ENCODE data around the gene PDCL3.

Gene PDCL3

DNA sequence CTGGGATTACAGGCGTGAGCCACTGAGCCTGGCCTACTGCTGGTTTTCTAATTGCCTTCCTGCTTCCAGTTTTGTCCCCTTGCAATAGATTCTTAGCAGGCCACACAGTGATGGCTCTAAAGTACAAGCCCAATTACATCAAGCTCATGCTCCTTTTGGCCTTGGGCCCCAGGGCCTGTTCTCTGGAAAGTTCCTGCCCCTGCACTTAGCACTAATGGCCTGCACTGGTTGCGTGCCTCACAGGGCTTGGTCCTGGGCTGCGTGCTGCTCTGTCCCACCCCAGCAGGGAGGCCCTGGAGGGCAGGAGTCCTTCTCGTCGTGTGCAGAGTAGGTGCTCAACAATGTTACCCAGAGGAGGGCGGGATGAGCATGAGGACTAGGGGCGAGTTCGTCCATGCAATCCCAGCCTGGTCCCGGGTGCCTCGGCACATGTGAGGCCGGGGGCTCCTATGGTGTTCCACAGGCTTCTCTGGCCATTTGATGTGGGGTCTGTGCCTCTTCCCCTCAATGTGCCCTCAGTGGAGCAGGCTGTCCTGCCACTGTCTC, 51.7 kb downstream of the PDCL3 start:
- DNase-seq = no peak

DNA sequence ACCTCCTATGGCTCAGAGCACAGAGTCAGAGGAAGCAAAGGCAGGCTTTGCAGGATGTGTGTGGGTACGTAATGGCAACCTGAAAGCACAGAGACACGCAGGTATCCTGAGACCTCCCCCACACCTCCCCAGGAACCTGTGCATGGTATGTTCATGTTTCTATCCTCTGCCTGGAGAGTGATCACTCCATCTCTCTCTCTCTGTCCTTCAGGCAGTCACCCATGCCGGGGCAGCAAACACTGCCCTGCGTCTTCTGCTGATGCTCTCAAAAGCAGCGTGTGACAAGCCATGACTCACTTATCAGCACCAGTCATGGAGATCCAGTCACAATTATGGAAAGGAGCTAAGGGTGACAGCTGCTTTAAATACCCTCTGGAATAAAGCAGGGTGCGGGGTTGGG, 52.7 kb downstream of the PDCL3 start:
- no peak for DNase-seq

DNA sequence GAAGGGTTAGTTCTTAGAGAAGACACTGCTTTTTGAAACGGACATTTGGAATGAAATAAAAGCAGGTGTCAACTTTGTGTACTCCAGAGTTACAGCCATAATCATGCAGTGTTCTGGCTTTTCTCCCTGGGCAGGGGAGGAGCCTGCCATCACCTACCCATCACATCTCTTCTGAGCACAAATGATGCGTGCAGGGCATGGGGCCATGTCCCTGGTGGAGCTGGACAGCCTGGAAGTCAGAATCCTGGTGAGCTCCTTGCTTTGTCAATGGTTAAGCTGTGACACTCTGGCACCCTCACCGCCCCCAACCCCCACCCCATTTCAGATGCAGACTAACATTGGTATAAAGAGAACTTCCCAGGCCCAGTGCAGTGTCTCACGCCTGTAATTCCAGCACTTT, 53.1 kb downstream of the PDCL3 start:
- no peak for DNase-seq

DNA sequence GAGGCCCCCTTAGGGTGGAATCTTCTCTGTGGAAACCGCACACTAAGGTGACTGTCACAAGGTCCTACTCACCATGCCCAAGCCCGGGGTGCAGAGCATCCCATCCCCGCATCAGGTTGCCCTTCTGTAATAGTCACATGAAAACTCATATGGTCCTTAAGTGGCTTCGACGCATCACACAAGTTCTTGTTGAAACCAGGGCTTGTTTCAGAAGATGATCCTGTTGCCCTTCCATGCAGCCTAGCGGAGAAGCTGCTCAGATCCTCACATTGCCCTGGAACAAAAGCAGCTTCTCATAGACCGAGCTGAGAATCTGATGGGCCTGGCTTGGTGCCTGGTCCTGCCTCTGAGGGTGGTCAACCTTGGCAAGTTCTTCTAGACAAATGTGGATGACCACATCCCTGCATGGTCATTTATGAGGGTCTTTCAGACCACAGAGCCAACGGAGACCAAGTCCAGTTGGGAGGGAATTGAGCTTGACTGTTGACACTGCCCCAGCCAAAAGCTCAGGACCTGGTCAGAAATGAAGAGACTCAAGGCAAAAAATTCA, 54.1 kb downstream of the PDCL3 start:
- no peak for DNase-seq

DNA sequence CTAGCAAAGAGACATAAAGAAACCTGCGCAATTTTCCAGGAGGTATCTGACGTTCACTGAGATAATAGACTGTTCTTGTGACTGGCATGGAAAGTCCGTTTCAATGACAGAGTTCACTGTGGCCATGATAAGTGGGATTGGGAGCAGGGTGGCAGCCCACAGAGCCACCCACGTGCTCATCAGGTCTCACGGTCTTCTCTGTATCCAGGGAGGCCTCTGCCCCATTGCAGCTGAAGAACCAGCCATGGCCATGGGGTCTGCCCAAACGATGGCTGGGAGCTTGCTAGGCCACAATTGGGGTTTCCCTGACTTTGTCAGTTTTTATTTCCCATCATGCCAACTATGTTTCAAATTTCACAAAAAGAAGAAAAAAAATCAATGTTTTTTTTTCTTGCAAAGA, 57.2 kb downstream of the PDCL3 start:
- no peak for DNase-seq

DNA sequence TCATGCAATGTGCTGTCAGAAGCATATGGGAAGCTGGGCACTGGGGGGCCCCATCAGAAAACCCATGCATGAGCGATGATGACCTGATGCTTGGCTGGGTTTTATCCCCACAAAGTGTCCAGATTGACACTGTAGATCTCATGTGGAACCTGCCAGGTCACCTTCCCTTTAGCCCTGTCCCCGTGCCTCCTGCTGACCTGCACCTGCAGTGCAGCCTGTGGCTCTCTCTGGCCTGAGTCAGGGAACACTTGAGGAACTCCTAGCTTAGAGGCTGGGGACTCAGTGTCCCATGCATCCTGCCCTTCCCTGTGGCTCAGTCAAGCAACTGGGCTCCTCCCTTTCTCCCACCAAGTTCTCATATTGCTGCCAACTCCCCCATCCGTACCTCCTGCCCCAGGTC, 57.7 kb downstream of the PDCL3 start:
- no peak for DNase-seq

DNA sequence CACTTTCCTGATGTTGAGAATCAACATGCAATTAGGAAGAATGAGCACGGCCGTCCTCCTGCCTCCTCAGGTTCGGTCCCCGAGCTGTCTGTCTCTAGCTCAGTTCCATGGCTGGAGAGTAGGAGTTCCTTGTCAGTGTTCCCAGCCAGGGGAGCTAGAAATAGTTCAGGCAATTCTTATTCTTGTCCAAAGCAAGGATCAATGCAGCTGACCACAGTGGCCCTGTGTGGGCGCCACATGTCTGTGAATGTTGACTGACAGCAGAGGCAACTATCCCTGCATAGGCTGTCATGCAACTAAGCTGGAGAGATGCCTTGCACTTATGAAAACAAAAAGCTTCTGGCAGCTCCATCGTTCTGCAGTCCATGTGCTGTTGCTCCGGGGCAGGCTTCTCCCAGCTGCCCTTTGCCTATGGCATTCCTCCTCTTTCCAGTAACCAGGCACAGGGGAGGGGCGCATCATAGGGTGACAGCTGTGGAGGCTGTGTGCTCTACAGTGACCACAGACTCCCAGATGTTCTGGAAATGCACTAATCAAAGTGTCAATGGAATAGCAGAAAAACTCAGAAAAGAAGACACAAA, 58.7 kb downstream of the PDCL3 start:
- no peak for DNase-seq

DNA sequence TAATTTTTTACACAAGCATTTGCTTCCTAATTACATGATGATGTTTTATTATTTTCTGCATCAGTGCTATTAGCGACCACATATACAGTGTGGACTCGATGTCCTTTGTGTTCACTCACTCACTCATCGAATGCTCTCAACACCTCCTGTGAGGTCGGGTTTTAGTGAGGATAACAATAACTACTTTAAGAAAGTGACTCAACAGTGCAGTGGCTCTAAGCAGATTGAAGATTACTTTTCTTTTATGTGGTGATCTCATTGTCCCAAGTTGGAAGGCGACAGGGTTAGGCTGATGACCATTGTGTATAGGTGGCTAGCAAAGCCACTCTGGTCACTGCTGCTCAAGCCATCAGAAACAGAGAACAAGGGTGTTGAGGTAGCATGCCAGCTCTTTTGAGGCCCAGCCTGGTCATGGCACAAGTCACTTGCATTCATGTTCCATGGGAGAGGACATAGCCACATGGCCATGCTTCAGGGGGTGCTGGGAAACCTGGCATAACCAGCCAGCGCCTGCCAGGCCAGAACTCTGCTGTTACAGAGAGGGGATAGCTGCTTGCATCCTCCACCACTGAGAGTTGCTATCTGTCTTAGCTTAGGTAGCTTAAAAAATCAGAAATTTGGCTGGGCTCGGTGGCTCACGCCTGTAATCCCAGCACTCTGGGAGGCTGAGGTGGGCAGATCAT, 60.4 kb downstream of the PDCL3 start:
- no peak for DNase-seq

DNA sequence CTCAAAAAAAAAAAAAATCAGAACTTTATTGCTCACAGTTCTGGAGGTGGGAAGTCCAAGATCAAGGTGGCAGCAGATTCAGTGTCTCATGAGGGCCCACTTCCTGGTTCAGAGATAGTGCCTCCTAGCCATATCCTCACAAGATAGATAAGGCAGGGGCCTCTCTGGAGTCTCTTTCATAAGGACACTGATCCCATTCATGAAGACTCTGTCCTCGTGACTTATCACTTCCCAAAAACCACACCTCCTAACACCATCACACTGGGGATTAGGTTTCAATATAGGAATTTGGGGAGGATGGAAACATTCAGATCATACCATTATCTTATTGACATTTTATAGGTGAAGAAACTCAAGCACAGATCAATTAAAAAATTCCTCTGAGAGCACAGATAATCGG, 61.1 kb downstream of the PDCL3 start:
- DNase-seq = no peak

DNA sequence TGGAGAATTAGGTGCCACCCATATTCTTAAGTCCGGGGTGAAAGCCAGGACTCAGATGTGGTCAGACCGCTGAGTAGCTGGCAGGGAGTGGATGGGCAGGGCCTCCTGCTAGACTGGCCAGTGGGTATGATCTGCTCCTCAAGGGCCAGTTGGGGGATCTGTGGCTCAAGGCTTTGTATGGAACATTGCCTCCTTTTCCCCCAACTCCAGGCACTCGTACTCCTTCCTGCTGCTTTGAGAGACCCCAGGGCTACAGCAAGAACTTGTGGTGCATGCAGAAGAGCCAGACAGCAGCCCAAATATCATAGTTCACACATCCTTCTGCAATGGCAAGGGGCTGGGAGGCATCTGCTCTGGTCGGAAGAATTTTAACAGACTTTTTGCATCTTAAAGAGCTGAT, 61.7 kb downstream of the PDCL3 start:
- no peak for DNase-seq

DNA sequence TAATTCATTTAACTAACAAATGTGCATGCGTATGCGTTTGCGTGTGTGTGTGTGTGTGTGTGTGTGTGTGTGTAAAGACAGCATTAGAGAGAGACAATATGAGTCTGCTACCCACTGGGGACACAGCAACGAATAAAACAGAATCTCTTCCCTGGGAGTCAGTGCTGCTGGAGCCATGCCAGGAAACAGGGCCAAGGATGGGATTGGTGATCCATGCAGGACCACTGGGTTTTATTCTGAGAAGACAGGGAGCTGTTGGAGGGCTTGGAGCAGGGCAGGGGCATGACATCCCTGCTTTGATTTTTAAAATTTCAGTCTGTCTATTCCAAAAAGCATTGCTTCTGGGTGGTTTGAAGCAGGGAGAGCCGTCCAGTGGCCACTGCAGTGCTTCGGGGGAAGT, 62.9 kb downstream of the PDCL3 start:
- DNase-seq = no peak
